ENCODE measurements around the gene CEP20.
"Not testable (repeated sequence)": the region's sequence is repeated elsewhere in the genome, so short reads cannot be mapped to it uniquely, and the experiment has no call there.

Gene CEP20, protein sequence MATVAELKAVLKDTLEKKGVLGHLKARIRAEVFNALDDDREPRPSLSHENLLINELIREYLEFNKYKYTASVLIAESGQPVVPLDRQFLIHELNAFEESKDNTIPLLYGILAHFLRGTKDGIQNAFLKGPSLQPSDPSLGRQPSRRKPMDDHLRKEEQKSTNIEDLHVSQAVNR

GRCh38 chr16:15888072-15888976 is at the start of gene CEP20:
Gene CEP20, minus strand, starts transcription at chr16:15888603. Its CDS starts 18 bp downstream, at chr16:15888585.
- peak within 1 kb of the TSS; percentile 99 for H3K4me3 ChIP-seq (ENCODE audit: low read depth, low read length)
- peak; percentile 100 for DNase-seq
- no peak for TF ChIP-seq CTCF (IDR thresholded peaks at IDR 0.05; ENCODE audit: low read depth, low read length, missing control alignments)
- peak within 1 kb of the TSS; percentile 70 for H3K27ac ChIP-seq
- no peaks in the 10 kb centered on the region for H3K36me3 ChIP-seq (replicated peaks)
- H3K27me3 ChIP-seq (replicated peaks): no peaks in the 10 kb centered on the region
- in situ Hi-C loops (cut with HindIII; ENCODE audit: low pct_ligation_motif_present, low sequenced_read_pairs): no loop called here

GRCh38 chr16:15936809-15937208 is 48.4 kb upstream of the CEP20 start:
- H3K27ac ChIP-seq; H3K4me3 ChIP-seq (ENCODE audit: low read depth, low read length); H3K36me3 ChIP-seq (replicated peaks); in situ Hi-C loops (cut with HindIII; ENCODE audit: low pct_ligation_motif_present, low sequenced_read_pairs); DNase-seq; H3K27me3 ChIP-seq (replicated peaks): not testable (repeated sequence)

- no peak for DNase-seq
- no peaks in the 10 kb centered on the region for H3K27me3 ChIP-seq (replicated peaks)
- H3K36me3 ChIP-seq (replicated peaks): no peaks in the 10 kb centered on the region
- H3K27ac ChIP-seq: no peak overlapping the region
- H3K4me3 ChIP-seq (ENCODE audit: low read depth, low read length): no peak overlapping the region
- in situ Hi-C loops (cut with HindIII; ENCODE audit: low pct_ligation_motif_present, low sequenced_read_pairs): no loop called here
- TF ChIP-seq CTCF (IDR thresholded peaks at IDR 0.05; ENCODE audit: low read depth, low read length, missing control alignments): no peak
Observed at GRCh38 chr16:15934991-15935390, 46.6 kb upstream of the CEP20 start.

- in situ Hi-C loops (cut with HindIII; ENCODE audit: low pct_ligation_motif_present, low sequenced_read_pairs): no loop called here
- Histone ChIP-seq H3K27me3 (replicated peaks) (no peaks in the 10 kb centered on the region), H3K4me3 (ENCODE audit: low read depth, low read length) (no peak overlapping the region), H3K36me3 (replicated peaks) (no peaks in the 10 kb centered on the region), H3K27ac (no peak overlapping the region)
- TF ChIP-seq CTCF (IDR thresholded peaks at IDR 0.05; ENCODE audit: low read depth, low read length, missing control alignments): no peak
- DNase-seq: no peak
Observed at GRCh38 chr16:15933781-15934180, 45.4 kb upstream of the CEP20 start.

DNA sequence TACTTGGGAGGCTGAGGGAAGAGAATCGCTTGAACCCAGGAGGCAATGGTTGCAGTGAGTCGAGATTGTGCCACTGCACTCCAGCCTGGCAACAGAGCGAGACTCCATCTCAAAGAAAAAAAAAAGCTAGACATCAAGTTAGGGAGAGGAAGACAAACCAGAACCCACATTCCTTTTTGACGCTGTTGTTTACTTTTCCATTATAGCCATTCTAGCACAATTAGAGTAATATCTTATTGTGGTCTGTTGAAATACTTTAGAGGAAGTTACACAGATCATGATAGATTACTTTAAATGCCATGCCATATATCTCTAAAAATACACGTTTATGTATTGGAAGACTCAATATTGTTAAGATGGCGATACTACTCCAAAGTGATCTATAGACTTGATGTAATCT is 44.5 kb upstream of the CEP20 start:
- in situ Hi-C loops (cut with HindIII; ENCODE audit: low pct_ligation_motif_present, low sequenced_read_pairs): no loop called here
- H3K36me3 ChIP-seq (replicated peaks): no peaks in the 10 kb centered on the region
- H3K27me3 ChIP-seq (replicated peaks): no peaks in the 10 kb centered on the region
- H3K27ac ChIP-seq: no peak overlapping the region
- H3K4me3 ChIP-seq (ENCODE audit: low read depth, low read length): no peak overlapping the region
- DNase-seq: no peak
- TF ChIP-seq CTCF (IDR thresholded peaks at IDR 0.05; ENCODE audit: low read depth, low read length, missing control alignments): no peak

DNA sequence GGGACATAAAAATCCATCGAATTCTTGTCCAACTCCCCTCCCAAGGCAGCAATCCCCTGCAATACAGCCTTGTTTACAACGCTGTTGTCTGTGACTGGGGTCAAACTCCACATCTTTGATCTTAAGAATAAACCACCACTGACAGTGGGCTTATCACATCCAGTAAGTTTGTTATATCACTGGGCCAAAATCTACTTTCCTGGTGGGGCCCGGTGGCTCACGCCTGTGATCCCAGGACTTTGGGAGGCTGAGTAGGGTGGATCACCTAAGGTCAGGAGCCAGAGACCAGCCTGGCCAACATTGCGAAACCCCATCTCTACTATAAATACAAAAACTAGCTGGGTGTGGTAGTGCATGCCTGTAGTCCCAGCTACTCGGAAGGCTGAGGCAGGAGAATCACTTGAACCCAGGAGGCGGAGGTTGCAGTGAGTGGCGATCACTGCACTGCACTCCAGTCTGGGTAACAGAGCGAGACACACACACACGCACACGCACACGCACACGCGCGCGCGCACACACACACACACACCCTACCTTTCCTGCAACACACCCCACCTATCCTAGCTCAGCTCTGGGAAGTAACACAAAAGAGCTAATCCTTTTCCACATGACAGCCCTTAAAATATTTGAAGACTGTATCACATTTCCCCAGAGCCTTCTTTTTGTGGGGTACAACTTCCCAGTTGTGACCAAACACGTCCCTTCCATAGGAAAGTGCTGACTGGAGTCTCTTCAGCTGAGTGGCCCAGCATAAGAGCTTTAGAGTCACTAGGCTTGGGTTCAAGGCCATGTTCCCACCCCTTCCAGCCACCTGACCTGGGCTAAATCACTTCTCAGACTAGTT is 40.1 kb upstream of the CEP20 start:
- no peaks in the 10 kb centered on the region for H3K27me3 ChIP-seq (replicated peaks)
- no peak for TF ChIP-seq CTCF (IDR thresholded peaks at IDR 0.05; ENCODE audit: low read depth, low read length, missing control alignments)
- in situ Hi-C loops (cut with HindIII; ENCODE audit: low pct_ligation_motif_present, low sequenced_read_pairs): no loop called here
- no peak overlapping the region for H3K4me3 ChIP-seq (ENCODE audit: low read depth, low read length)
- DNase-seq: no peak
- no peak overlapping the region for H3K27ac ChIP-seq
- no peaks in the 10 kb centered on the region for H3K36me3 ChIP-seq (replicated peaks)

Data from brain microvascular endothelial cell (primary cell).